ENCODE data around the gene MARCHF2.

The MARCHF2 gene

GRCh38 chr19:8481616-8482015, 68.5 kb downstream of the MARCHF2 start:
- FAIRE-seq: no peak

- no peak for FAIRE-seq
Observed at GRCh38 chr19:8482696-8483095, 69.6 kb downstream of the MARCHF2 start.

GRCh38 chr19:8483165-8483564, 70.1 kb downstream of the MARCHF2 start:
- FAIRE-seq: no peak

- no peak for FAIRE-seq
Observed at GRCh38 chr19:8484331-8484894, 71.3 kb downstream of the MARCHF2 start.

GRCh38 chr19:8485561-8486371, 72.7 kb downstream of the MARCHF2 start:
- FAIRE-seq: no peak

- no peak for FAIRE-seq
Observed at GRCh38 chr19:8486661-8487136, 73.6 kb downstream of the MARCHF2 start.

GRCh38 chr19:8487137-8487851, 74.2 kb downstream of the MARCHF2 start:
- no peak for FAIRE-seq

- no peak for FAIRE-seq
Observed at GRCh38 chr19:8488365-8488764, 75.3 kb downstream of the MARCHF2 start.

Data from islet of Langerhans (tissue), 1 donor.